Nephron progenitor cell (in vitro differentiated cells): ENCODE results near the gene CFHR4.
"Not testable (repeated sequence)": the region's sequence is repeated elsewhere in the genome, so short reads cannot be mapped to it uniquely, and the experiment has no call there.

Experiments
- DNase-seq: peaks from one replicate; pipeline ENCODE4 v3.0.0; 2021
- H3K27ac Mint-ChIP-seq: 2 replicates; pipeline ENCODE4 v1.8.0; 2021; ENCODE audit warnings: mild to moderate bottlenecking, moderate library complexity, mixed read lengths
- H3K27me3 Mint-ChIP-seq: 2 replicates; pipeline ENCODE4 v1.8.0; 2021; ENCODE audit warnings: mild to moderate bottlenecking, low read depth, mixed read lengths; ENCODE audit not compliant: poor library complexity
- H3K36me3 Mint-ChIP-seq: 2 replicates; pipeline ENCODE4 v1.8.0; 2021; ENCODE audit warnings: low read depth, mixed read lengths
- H3K4me1 Mint-ChIP-seq: 2 replicates; pipeline ENCODE4 v1.8.0; 2021; ENCODE audit warnings: mixed read lengths
- H3K4me3 Mint-ChIP-seq: 2 replicates; pipeline ENCODE4 v1.8.0; 2021; ENCODE audit warnings: mild to moderate bottlenecking, moderate library complexity, mixed read lengths
- H3K9me3 Mint-ChIP-seq: 2 replicates; pipeline ENCODE4 v1.8.0; 2021; ENCODE audit warnings: mild to moderate bottlenecking, moderate library complexity, mixed read lengths
- CTCF ChIP-seq: fragments of 200-600 bp; sonication (generic); IDR thresholded peaks from 2 replicates; pipeline ENCODE4 v1.5.0; 2021; ENCODE audit warnings: antibody characterized with exemption

Gene CFHR4

GRCh38 chr1:196891251-196891650, 3.4 kb downstream of the CFHR4 start:
- no peak for TF ChIP-seq CTCF
- H3K9me3 Mint-ChIP-seq, result peaks cover 7% of the 10 kb centered on the region
- no peak overlapping the region for H3K27ac Mint-ChIP-seq
- peaks cover 3% of the 10 kb centered on the region for H3K27me3 Mint-ChIP-seq
- no peak for DNase-seq
- H3K4me1 Mint-ChIP-seq, result no peaks in the 10 kb centered on the region
- no peaks in the 10 kb centered on the region for H3K36me3 Mint-ChIP-seq
- no peak overlapping the region for H3K4me3 Mint-ChIP-seq

- no peak for TF ChIP-seq CTCF
- Mint-ChIP-seq H3K27ac (no peak overlapping the region), H3K36me3 (no peaks in the 10 kb centered on the region), H3K4me1 (no peaks in the 10 kb centered on the region), H3K9me3 (no peaks in the 10 kb centered on the region), H3K4me3 (no peak overlapping the region), H3K27me3 (peaks cover 3% of the 10 kb centered on the region)
- no peak for DNase-seq
These were observed 8.5 kb downstream of the CFHR4 start for GRCh38 chr1:196896355-196896754.

- DNase-seq, result no peak
- Mint-ChIP-seq H3K4me3 (no peak overlapping the region), H3K36me3 (no peaks in the 10 kb centered on the region), H3K9me3 (no peaks in the 10 kb centered on the region), H3K4me1 (no peaks in the 10 kb centered on the region), H3K27me3 (peaks cover 3% of the 10 kb centered on the region), H3K27ac (no peak overlapping the region)
- TF ChIP-seq CTCF, result no peak
These were observed 9.4 kb downstream of the CFHR4 start for GRCh38 chr1:196897158-196897828.

GRCh38 chr1:196902344-196902743, 14.5 kb downstream of the CFHR4 start:
- Mint-ChIP-seq H3K27me3 (no peaks in the 10 kb centered on the region), H3K27ac (no peak overlapping the region), H3K4me3 (no peak overlapping the region), H3K4me1 (no peaks in the 10 kb centered on the region), H3K36me3 (no peaks in the 10 kb centered on the region), H3K9me3 (no peaks in the 10 kb centered on the region)
- DNase-seq, result no peak
- peak; percentile 28 for TF ChIP-seq CTCF

GRCh38 chr1:196910215-196910614, 22.4 kb downstream of the CFHR4 start:
- Mint-ChIP-seq H3K4me3 (no peak overlapping the region), H3K36me3 (no peaks in the 10 kb centered on the region), H3K4me1 (no peaks in the 10 kb centered on the region), H3K9me3 (no peaks in the 10 kb centered on the region), H3K27me3 (no peaks in the 10 kb centered on the region), H3K27ac (no peak overlapping the region)
- no peak for DNase-seq
- peak; percentile 21 for TF ChIP-seq CTCF

- DNase-seq, H3K36me3 Mint-ChIP-seq, H3K4me1 Mint-ChIP-seq, H3K27me3 Mint-ChIP-seq, H3K9me3 Mint-ChIP-seq, H3K27ac Mint-ChIP-seq, H3K4me3 Mint-ChIP-seq: not testable (repeated sequence)
These were observed 24.4 kb downstream of the CFHR4 start for GRCh38 chr1:196912283-196912682.

- not testable (repeated sequence) for H3K27me3 Mint-ChIP-seq, H3K4me3 Mint-ChIP-seq, H3K4me1 Mint-ChIP-seq, DNase-seq, H3K27ac Mint-ChIP-seq, H3K36me3 Mint-ChIP-seq
- peaks cover 11% of the 10 kb centered on the region for H3K9me3 Mint-ChIP-seq
These were observed 39.0 kb downstream of the CFHR4 start for GRCh38 chr1:196926839-196927238.

GRCh38 chr1:196932853-196933252, 45.0 kb downstream of the CFHR4 start:
- H3K27me3 Mint-ChIP-seq, H3K4me1 Mint-ChIP-seq, H3K36me3 Mint-ChIP-seq: not testable (repeated sequence)

More at GRCh38 chr1:196932853-196933252, 45.0 kb downstream of the CFHR4 start:
- H3K9me3 Mint-ChIP-seq, H3K4me3 Mint-ChIP-seq, DNase-seq, H3K27ac Mint-ChIP-seq: not testable (repeated sequence)
